Measurements from ENCODE around the gene RMND1. TPM values are rescaled to one million over a fixed set of nuclear protein-coding genes. Genes with fewer than 3 reads are reported as not detected.

The RMND1 gene
- total and polyA plus RNA-seq, 9 of the 15 experiments (the other 6 are each of a cell fraction or from before 2014, with no cell fraction given): 26.9 to 47.8 (median 36.2) TPM

DNA sequence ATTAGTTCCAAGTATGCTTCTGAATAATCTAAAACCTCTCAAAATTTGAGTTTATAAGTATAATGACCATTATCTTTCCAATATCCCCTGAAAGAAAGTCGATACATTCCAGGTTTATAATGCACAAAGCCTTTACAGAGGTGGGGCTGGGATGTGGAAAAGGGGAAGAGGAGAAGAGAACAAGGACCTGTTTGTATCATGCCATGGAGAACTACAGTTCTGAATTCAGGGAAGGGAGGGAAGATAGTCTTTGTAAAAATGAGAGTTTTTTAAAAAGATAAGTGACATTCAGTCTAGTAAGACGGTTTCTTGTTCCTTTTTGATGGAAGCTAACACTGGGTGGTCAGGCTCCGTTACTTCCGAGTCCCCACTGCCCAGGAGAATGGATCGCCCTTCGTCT is 86.7 kb downstream of the RMND1 start (continued):
- TF ChIP-seq, protein P1, sequence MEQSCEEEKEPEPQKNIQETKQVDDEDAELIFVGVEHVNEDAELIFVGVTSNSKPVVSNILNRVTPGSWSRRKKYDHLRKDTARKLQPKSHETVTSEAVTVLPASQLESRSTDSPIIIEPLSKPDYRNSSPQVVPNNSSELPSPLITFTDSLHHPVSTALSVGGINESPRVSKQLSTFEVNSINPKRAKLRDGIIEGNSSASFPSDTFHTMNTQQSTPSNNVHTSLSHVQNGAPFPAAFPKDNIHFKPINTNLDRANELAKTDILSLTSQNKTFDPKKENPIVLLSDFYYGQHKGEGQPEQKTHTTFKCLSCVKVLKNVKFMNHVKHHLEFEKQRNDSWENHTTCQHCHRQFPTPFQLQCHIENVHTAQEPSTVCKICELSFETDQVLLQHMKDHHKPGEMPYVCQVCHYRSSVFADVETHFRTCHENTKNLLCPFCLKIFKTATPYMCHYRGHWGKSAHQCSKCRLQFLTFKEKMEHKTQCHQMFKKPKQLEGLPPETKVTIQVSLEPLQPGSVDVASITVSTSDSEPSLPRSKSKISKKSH (CRISPR knock-in tag; IDR thresholded peaks at IDR 0.05): no peak
- TF ChIP-seq ZNF133 (CRISPR knock-in tag; IDR thresholded peaks at IDR 0.05): no peak
- TF ChIP-seq ZNF184 (CRISPR knock-in tag; IDR thresholded peaks at IDR 0.05): no peak
- no peak for TF ChIP-seq GABPB1 (CRISPR knock-in tag; IDR thresholded peaks at IDR 0.05)
- no peak for TF ChIP-seq NCOR1 (IDR thresholded peaks at IDR 0.05)
- TF ChIP-seq, protein P2, sequence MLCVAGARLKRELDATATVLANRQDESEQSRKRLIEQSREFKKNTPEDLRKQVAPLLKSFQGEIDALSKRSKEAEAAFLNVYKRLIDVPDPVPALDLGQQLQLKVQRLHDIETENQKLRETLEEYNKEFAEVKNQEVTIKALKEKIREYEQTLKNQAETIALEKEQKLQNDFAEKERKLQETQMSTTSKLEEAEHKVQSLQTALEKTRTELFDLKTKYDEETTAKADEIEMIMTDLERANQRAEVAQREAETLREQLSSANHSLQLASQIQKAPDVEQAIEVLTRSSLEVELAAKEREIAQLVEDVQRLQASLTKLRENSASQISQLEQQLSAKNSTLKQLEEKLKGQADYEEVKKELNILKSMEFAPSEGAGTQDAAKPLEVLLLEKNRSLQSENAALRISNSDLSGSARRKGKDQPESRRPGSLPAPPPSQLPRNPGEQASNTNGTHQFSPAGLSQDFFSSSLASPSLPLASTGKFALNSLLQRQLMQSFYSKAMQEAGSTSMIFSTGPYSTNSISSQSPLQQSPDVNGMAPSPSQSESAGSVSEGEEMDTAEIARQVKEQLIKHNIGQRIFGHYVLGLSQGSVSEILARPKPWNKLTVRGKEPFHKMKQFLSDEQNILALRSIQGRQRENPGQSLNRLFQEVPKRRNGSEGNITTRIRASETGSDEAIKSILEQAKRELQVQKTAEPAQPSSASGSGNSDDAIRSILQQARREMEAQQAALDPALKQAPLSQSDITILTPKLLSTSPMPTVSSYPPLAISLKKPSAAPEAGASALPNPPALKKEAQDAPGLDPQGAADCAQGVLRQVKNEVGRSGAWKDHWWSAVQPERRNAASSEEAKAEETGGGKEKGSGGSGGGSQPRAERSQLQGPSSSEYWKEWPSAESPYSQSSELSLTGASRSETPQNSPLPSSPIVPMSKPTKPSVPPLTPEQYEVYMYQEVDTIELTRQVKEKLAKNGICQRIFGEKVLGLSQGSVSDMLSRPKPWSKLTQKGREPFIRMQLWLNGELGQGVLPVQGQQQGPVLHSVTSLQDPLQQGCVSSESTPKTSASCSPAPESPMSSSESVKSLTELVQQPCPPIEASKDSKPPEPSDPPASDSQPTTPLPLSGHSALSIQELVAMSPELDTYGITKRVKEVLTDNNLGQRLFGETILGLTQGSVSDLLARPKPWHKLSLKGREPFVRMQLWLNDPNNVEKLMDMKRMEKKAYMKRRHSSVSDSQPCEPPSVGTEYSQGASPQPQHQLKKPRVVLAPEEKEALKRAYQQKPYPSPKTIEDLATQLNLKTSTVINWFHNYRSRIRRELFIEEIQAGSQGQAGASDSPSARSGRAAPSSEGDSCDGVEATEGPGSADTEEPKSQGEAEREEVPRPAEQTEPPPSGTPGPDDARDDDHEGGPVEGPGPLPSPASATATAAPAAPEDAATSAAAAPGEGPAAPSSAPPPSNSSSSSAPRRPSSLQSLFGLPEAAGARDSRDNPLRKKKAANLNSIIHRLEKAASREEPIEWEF (CRISPR knock-in tag; IDR thresholded peaks at IDR 0.05): no peak

Data from K562 (cell line).